KG1 (cell line): ENCODE data around the gene NDUFB7.
"Not testable (repeated sequence)": the region's sequence is repeated elsewhere in the genome, so short reads cannot be mapped to it uniquely, and the experiment has no call there.

Source experiments
- DNase-seq: peaks from one replicate; lab custom pipeline; 2025; lab: John Stamatoyannopoulos, UW

NDUFB7 gene

DNA sequence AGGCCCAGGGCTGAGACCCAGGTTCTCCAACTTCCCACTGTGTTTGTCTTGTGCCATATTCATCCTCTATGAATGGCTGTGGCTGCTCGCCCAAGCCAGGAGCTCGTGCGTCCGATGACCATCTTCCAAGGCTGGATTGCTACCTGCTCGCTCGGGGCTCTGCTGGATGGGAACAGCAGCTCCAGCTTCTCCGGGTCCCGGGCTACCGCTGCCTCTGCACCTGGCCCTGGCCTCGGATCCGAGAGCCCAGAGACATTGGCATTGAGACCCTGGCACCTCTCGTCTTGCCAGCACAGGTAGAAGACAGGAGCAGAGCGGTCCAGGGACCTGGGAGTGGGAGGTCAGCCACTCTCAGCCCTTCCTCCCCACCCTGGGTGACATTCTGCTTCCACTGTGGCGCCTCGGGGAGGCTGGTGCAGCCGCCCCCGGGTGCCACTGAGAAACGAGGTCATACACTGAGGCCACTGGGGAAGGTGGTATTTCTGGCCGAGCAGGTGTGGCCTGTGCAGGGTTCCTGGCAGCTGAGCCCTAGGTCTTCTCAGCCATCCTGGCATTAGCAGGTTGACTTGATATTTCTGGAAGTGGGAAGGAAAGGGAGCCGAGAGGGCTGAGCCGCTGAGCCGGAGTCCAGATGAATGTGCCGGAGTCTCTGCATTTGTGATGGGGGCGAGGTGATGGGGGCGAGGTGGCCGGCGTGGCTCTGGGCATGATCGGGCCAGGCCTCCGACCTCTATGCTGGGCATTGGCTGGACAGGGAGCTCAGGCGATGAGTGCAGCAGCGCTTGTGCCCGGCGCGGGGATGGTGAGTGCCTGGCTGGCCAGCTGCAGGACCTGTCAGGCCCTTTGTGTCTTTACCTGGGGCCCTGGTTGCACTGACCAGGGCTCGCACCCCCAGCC, 18.6 kb downstream of the NDUFB7 start:
- no peak for DNase-seq

- DNase-seq, result not testable (repeated sequence)
These were observed 19.9 kb downstream of the NDUFB7 start for GRCh38 chr19:14552006-14552360.

GRCh38 chr19:14551134-14552005, 20.5 kb downstream of the NDUFB7 start:
- DNase-seq, result peak; percentile 81

DNA sequence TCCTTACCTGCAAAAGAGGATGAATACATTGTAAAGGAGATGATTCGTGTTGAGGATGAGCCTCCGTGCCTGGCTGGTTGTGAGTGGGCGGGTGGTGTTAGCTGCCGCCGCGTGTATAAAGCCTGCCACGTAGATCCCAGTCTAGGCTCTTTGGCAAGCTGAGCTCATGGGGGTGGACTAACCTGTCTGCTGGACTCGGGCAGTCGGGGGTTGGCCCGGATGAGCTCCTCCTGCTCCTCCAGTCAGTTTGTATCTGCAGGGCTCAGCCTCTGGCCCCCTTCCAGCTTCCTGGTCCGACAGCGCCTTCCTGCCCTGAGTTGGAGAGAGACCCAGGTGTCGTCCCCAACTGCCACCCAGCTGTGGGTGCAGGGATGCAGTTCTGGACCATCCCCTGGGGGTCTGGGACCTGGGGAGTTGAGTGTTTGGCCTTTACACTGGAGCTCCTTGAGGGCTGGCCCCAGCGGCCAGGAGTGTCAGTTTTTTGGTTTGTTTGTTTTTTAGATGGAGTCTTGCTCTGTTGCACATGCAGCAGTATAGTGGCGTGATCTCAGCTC, 21.6 kb downstream of the NDUFB7 start:
- DNase-seq, result no peak

DNA sequence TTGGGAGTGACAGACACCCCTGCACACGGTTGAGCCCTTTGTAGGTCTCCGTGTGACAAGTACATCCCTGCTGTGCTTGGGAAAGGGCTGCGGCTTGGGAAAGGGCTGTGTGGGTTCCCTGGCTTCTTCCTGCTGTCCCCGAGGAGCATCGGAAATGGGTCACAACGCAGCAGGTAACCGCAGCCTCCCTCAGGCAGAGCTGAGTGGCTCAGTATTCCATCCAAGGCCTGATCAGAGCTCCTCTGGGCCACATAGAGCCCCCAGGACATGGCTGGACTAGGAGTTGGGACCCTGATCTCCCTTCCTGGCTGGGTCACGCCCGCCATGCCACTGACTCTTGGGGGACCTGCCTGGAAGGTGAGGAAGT, 26.2 kb downstream of the NDUFB7 start:
- DNase-seq, result no peak

DNA sequence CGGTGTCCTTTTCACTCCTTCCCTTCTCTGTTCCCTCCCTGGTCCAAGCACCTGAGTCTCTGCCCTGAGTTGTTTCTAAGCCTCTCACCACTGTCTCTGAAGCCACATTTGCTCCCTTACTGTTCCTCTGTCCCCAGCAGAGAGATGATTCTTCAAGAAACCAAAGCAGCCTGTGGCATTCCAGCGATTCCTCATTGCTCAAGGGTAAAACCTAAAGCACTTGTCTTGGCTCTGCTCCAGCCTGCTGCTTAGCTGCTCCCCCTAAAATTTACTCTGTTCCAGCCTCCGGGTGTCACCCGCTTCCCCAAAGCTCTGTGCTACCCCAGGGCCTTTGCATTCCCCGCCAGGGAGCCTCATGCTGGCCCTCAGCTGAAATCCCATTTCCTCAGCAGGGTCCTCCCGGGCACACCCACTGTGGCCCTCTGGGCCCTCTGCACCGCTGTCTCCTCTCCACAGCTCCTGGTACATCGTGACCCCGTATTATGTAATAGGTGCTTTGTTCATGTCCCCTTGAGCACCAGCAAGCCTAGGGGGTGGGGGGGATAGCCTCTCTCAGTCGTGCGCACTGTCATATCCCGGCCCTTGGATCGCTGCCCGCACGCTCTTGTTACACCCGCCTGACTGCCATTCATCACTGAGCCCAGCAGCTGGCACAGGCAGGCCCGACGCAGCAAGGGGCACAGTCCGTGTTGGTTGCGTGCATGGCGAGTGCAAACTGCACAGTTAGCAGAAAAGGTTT, 26.7 kb downstream of the NDUFB7 start:
- DNase-seq, result no peak

- no peak for DNase-seq
These were observed 27.8 kb downstream of the NDUFB7 start for GRCh38 chr19:14544047-14544446.

DNA sequence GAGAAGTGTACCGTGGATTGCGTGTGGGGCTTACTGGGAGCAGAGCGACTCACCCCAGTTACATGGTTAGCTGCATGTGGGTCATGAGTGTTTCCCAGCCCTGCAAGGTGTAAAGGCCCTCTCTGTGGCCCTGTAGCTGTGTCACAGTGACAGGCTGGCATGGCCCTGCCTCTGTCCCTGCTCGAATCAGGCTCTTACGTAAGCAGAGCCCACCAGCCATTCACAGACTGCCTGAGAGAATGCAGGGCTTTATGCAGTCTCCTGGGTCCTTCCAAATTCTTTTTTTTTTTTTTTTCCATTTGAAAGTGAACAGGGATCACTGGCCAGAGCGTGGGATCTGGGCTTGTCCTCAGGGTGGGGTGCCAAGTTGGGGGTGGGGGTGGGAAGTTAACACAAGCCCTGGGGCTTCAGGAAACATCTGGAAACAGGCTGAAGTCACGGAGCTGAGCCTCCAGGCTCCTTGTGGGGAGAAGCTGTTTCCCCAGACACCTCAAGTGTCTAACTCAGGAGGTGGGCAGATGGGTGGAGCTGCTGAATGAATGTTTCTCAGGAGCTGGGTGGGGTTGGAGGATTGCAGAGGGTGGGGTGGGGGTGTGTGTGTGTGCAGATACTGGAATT, 29.0 kb downstream of the NDUFB7 start:
- DNase-seq, result no peak

GRCh38 chr19:14541979-14542378, 29.9 kb downstream of the NDUFB7 start:
- not testable (repeated sequence) for DNase-seq

GRCh38 chr19:14540741-14541525, 30.9 kb downstream of the NDUFB7 start:
- no peak for DNase-seq

DNA sequence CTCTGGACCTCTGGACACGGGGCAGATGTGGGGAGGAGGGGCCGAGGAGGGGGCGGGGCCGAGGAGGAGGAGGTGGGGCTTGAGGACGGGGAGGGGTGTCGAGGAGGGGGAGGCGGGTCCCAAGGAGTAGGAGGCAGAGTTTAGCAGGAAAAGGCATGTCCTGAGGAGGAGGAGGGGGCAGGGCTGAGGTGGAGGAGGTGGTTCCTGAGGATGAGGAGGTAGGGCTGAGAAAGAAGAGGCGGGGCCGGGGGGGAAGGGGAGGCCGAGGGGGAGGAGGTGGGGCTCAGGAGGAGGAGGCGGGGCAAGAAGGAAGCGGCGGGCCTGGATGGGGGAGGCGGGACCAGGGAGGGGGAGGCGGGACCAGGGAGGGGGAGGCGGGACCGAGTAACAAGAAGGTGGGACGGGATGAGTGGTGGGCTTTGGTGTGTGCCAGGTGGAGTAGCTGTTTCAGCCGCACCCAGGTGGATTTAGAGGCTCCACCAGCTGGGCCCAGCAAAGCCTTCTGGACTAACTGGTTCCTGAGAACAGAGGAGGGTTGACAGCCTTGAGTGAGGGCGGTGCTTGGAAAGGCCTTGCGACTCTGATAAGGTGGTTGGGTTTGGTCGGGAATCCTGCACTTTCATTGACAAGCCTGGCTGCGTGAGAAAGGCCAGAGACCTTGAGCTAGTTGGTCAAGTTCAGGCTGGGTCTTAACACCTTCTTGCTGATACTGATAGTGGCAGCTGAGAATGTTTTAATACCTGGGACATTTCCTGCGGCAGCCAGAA, 34.8 kb downstream of the NDUFB7 start:
- DNase-seq, result no peak

DNA sequence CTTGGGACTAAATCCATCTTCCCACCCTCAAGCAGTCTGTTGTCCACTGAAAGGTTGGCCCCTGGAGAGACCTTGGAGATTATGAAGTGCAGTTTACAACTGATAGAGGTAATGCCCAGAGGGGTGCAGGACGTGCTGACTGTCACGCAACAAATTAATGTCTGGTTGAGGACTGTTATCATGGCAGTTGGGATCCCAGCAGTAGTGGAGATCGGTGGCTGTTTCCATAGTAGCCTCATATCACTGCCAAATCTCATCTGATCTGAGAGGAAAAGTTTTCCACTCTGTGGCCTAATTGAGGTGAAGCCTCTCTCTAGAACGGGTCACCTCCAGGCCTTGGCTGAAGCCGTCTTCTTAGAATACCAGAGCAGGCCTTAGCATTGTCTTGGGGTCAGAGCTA, 38.4 kb downstream of the NDUFB7 start:
- DNase-seq, result no peak

- no peak for DNase-seq
These were observed 41.4 kb downstream of the NDUFB7 start for GRCh38 chr19:14530506-14530905.

GRCh38 chr19:14530005-14530348, 41.9 kb downstream of the NDUFB7 start:
- DNase-seq, result no peak

DNA sequence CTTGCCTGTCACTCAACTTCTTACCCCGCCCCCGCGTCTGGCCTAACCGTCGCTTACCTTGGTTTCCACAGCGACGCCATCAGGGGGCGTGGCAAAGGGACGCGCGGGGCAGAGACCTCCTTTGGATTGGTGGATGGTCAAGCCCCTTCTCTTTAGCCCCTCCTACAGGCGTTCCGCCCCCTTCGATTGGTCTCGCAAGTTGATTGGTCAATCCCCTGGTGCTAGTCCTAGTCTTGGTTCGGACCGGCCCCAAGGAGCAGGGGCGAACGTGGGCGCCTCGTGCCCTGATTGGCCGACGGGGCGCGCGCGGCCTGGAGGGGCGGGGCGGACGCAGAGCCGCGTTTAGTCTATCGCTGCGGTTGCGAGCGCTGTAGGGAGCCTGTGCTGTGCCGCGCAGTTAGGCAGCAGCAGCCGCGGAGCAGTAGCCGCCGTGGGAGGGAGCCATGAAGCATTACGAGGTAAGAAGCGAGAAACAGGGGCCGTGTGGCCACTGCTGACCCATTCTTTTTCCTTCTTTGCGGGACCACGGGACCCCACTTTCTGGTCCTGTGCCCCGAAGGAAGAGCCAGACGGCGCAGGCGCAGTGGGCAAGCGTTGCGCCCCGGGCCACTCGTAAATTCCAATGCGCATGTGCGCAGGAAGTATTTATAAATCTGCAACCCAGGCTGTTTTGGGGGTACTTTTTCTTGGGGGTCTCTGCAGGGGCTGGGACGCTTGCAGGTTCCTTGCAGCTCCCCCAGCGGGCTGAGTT, 42.4 kb downstream of the NDUFB7 start, which contains the start of gene TECR:
Gene TECR, plus strand, starts transcription at position 341 of the 751 bp plus-strand sequence. Its CDS starts 103 bp downstream, at position 444.
- peak; percentile 98 for DNase-seq

GRCh38 chr19:14528419-14529253, 43.2 kb downstream of the NDUFB7 start:
- DNase-seq, result no peak

- no peak for DNase-seq
These were observed 45.4 kb downstream of the NDUFB7 start for GRCh38 chr19:14526423-14526822.

DNA sequence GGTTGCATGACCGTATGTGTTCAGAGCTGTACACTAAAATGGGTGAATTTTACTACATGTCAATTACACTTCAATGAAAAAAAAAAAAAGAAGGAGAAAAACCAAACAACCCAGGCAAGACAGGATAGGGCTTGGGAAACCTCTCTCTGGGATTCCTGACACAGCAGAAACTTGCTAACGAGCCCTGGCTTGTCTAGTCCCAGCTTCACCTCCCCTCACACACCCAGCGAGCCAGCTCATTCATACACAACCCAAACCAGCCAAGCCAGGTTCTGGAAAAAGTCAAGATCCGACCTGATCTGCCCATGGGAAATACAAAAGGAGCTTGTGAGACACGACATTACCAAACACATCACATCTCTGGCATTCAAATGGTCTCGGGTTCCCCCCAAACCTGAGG, 46.1 kb downstream of the NDUFB7 start:
- DNase-seq, result no peak
